HG02678 (cell line): ENCODE data around the gene C10orf62.
"Not testable (repeated sequence)": the region's sequence is repeated elsewhere in the genome, so short reads cannot be mapped to it uniquely, and the experiment has no call there.

Experiments
- ATAC-seq: cut with Tn5 transposase; IDR thresholded peaks from one replicate; pipeline ENCODE4 v1.9.1; 2021; ENCODE audit warnings: mild to moderate bottlenecking, moderate library complexity; ENCODE audit not compliant: unreplicated experiment

Gene C10orf62

GRCh38 chr10:97623277-97623676 is 33.8 kb downstream of the C10orf62 start:
- no peak for ATAC-seq

- no peak for ATAC-seq
Observed at GRCh38 chr10:97627731-97628130, 38.2 kb downstream of the C10orf62 start.

DNA sequence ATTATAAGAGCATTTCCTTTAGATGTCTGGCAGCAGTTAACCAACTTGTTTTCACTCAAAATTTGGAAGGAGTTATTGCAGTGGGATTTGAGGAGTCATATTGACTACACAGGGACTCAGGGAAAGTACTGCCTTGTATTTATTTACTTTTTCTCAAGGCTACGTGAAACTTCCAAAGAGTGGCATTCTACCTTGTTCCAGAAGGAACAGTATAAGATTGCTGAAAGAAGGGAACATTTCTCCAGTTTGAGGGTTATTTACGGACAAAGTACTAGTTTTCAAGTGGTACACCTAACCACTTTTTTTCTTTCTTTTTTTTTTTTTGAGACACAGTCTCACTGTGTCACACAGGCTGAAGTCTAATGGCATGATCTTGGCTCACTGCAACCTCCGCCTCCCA is 38.7 kb downstream of the C10orf62 start:
- ATAC-seq, result no peak

DNA sequence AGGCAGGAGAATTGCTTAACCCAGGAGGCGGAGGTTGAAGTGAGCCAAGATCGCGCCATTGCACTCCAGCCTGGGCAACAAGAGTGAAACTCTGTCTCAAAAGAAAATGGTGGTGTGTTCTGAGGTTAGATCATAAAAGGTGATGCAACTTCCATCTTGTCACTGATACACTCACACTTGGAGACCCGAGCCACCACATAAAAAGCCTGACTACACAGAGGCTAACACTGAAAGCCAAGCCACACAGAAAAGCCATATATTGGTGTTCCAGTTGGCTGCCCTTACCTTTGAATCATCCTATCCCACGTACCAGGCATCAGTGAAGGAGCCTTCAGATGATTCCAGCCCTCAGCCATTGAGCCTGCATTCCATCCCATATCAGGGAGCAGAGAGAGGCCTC is 39.8 kb downstream of the C10orf62 start:
- ATAC-seq, result no peak

- no peak for ATAC-seq
Observed at GRCh38 chr10:97631098-97631497, 41.6 kb downstream of the C10orf62 start.

DNA sequence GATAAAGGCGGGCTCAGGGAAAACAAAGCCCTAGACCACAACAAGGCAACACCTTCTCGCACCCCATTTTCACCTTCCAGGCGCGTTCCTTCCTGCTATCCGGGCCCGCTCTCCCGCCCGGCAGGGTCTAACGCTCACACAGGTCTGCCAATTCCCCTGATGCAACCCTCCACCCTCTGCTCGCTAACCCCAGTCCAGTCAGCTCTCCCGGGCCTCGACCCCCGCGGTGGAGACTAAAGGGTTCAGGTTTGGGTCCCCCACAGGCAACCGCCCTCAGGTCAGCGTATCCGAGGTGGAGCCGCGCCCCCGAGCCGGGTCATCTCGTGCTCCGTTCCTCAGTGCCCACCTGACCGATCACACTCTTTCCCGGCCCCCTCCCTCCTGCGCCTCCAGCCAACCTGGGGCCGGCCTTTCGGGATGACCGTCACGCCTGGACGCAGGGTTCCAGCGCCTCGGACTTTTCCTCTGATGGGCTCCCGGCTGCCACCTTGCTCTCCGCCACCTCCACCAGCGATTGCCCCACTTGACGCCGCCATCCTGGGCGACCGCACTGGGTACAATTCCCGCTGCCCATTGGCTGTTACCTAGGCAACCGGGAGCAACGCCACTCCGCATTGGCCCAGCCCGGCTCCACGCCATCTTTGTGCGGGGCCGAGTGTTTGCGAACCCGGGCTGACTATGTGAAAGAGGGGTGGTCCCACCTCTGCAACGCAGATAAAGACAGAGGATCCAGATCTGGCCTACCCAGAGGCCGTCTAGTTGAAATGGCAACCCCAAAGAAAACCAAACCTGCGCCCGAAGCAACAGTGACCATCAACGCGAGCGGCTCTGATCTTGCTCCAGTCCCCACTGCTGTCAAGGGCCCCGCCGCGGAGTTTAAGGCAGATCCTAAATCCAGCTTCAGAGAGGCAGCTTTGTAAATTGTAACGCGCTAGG is 43.7 kb downstream of the C10orf62 start, which contains the start of gene MORN4:
MORN4 (minus strand) TSS at position 552 of the 936 bp plus-strand sequence. CDS start 13,847 bp downstream, outside the sequence.
- peak; percentile 100 for ATAC-seq

- no peak for ATAC-seq
Observed at GRCh38 chr10:97633921-97634320, 44.4 kb downstream of the C10orf62 start.

- no peak for ATAC-seq
Observed at GRCh38 chr10:97635577-97635976, 46.1 kb downstream of the C10orf62 start.

- not testable (repeated sequence) for ATAC-seq
Observed at GRCh38 chr10:97639090-97639489, 49.6 kb downstream of the C10orf62 start.

DNA sequence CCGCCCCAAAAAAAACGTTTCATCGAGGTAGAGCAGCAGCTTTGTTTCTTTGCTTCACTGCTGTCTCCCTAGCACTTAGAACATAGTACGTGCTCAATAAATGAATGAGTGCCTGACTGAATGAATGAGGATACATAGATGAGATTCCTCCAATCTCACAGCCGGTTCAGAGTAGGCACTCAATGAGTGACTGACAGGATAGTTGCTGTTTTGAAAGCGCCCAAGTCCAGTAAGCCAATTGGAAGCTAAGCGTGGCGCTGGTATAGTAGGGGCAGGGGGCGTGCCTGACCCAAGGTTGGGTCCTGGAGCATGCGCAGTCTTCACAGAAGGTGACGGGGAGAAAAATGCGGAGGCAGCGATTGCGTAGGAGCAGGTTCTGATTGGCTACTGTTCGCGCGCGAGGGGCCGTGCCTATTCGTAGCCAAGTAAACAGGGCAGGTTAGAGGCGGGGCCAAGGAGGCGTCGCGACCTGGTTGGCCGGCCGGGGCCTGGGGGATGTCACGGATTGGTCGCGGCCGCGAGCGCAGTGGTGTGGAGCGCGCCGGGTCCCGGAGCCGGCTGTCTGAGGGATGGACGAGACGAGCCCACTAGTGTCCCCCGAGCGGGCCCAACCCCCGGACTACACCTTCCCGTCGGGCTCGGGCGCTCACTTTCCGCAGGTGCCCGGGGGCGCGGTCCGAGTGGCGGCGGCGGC is 50.8 kb downstream of the C10orf62 start, which contains the start of gene PI4K2A:
PI4K2A (plus strand) TSS at position 498 of the 694 bp plus-strand sequence; CDS start at position 570, 72 bp downstream.
- peak; percentile 99 for ATAC-seq
